NT2/D1 (cell line): ENCODE measurements around the gene ADAM19.

Experiments
- YY1 ChIP-seq: IDR thresholded peaks from 2 replicates; pipeline ENCODE4 v1.6.1; 2011; ENCODE audit not compliant: insufficient read length, insufficient read depth
- ZNF274 ChIP-seq: IDR thresholded peaks from 2 replicates; pipeline ENCODE4 v1.6.1; 2011; ENCODE audit warnings: mild to moderate bottlenecking, low read depth, low read length

DNA sequence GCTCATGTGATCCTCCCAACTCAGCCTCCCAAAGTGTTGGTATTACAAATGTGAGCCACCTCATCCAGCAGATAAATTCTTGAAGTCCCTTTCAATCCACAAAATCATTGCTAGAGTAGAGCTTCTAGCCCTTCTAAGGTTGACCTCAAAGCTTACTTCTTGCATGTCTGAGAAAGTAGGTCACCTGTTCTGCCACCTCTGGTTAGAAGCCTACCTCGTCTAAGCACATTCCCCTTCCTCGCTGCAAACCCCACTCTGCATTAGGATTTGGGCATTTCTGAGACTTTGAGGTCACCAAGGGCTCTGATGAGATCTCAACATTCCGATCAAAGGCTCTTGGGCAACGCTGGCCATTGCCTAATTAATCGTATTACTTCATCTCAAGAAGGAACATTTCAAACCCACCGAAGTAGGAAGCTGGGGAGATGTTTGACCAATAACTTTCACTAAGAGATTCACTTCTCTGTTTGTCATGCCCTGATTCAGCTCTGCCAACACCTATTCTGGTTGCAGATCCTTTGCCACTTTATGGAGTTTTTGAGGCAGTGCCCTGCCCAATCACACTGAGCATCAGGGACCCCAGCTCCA is 8.6 kb downstream of the ADAM19 start:
- TF ChIP-seq ZNF274 (no peak), YY1 (no peak)
